Left renal pelvis (tissue), 4 donors: ENCODE results near the gene PLEKHH3. TPM values are rescaled to one million over a fixed set of nuclear protein-coding genes. Genes with fewer than 3 reads are reported as not detected.
"Not testable (repeated sequence)": the region's sequence is repeated elsewhere in the genome, so short reads cannot be mapped to it uniquely, and the experiment has no call there.

Source experiments
- DNase-seq, 4 donors: peaks; one replicate each; pipeline ENCODE4 v3.0.0-alpha.2; 2013; ENCODE audit warnings: low read depth in 4 of 4, low spot score in 3 of 4
- polyA plus RNA-seq, 4 donors: library from polyadenylated mRNA; unstranded; fragments of 120-200 nt; gene quantifications; one replicate each; pipeline ENCODE4 v1.2.1, GENCODE V29; 2013; ENCODE audit not compliant: insufficient read length in 4 of 4

The PLEKHH3 gene
- polyA plus RNA-seq, 4 donors: 12.1 to 22.9 (median 17.7) TPM

DNA sequence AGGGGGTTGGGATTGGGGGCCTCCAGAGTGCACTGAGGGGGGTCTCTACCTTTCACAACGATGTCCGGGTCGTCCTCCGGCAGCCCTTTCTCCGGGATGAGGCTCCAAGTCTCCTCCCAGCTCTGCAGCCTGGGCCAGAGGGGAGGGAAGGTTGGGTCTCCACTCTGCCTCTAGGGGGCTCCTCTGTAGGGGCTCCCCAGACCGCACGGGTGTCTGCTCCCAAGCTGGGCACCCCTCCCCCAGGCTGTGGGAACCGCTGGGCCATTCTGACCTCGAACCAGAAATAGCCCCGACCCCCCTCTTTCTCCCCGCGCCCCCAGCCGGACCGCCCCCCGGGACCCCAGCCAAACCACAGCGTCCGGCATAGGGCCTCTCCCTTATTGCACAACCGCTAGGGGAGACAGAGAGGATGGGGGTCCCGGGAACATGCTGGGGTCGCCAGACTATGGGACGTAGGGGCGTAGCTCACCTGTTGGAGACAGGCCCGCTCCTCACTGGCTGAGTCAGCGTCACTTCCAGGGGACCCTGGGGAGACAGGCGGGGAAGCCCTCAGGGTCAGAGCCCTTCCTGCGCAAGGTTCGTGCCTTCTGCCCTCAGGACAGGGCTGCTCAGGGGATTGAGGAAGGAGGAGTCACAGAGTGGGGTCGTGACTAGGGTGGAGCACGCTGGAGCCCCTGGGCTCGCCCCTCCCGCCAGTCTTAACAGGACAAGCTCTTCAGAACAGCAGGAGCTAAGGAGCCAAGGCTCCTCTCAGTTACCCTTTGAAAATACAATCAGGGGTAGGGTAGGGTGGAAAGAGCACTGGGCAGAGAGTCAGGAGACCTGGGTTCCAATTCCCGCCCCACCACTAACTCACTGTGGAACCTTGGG is 2.7 kb downstream of the PLEKHH3 start:
- DNase-seq: no peak

DNA sequence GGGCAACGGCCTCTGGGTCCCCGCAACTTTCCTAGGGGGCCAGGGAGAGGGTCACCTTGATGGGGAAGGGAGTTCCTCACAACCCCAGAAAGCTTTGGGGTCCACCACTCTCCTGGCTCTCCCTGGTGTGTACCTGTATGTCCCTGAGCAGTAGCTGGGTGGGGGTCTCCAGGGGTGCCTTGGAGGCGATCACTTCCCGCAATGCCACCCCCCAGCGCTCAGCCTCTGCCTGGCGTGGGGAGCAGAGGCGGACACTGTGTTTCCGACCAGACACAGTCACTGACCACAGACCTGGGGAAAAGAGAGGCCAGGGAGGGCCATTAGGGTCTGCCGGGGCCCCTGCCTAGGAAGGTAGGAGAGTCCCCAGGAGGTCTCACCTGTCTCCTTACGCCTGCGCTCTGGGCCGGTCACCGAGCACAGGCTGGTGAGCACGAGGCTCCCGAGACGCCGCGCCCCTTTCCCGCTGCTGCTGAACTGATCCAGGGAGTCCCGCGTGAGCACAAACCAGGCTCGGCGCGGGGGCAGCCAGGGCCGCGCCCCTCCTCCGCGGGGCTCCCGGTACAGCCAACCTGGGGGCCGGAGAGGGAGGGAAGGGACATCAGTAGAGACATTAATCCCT is 3.4 kb downstream of the PLEKHH3 start:
- DNase-seq: no peak

DNA sequence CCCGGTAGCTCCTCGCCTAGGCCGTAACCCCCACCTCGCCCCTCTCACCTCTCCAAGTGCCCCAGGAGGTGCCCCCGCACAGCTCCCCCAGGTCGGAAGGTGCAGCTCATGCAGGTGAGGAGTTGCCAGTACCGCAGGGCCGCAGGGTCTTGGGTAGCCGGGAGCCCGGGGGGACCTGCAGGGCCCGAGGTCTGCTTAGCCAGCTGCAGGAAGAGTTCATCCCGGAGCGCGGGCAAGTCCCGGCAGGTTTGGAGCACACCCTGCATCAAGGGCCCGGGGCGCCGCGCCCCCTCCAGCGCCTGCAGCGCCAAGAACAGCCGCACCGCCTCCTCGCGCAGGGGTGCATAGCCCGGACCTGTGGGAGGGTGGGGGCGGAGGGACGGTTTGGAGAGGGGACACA is 4.8 kb downstream of the PLEKHH3 start:
- DNase-seq: no peak

DNA sequence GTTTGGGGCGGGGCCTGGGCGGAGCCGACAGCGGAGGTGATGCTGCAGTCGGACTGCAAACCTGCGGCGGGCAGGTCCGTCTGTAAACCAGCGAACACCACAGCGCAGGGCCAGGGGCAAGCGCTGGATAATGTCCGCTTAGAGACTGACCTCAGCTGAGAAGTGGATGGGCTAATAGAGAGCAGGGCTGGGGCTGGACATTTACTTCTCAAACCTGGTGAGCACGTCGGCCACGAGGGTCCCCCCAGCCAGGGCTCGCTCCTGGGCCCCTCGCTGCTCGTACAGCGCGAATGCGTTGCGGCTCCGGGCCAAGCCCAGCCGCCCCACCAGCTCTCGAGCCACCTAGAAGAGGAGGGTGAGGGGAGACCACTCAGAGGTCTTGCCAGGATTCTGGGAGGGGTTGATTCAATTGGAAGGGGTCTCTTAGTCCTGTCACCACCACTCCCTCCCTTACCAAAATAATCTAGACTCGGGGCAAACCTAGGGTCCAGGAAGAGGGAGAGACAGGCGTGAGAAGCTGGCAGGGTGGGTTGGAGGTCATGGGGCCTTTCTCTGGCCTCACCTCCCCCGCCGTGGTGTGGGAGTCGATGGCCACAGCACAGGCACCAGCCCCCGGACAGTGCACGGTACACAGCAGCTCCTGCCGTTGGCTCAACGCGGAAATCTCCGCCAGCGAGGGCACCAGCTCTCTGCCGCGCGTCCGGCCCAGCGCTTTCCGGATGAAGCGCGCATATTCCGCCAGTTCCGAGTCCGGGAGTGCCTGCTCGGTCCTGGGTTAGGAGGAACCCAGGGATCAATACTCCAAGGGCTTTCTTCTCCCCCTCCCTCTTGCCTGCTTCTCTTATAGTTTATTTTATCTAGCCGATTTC is 5.8 kb downstream of the PLEKHH3 start:
- no peak for DNase-seq

DNA sequence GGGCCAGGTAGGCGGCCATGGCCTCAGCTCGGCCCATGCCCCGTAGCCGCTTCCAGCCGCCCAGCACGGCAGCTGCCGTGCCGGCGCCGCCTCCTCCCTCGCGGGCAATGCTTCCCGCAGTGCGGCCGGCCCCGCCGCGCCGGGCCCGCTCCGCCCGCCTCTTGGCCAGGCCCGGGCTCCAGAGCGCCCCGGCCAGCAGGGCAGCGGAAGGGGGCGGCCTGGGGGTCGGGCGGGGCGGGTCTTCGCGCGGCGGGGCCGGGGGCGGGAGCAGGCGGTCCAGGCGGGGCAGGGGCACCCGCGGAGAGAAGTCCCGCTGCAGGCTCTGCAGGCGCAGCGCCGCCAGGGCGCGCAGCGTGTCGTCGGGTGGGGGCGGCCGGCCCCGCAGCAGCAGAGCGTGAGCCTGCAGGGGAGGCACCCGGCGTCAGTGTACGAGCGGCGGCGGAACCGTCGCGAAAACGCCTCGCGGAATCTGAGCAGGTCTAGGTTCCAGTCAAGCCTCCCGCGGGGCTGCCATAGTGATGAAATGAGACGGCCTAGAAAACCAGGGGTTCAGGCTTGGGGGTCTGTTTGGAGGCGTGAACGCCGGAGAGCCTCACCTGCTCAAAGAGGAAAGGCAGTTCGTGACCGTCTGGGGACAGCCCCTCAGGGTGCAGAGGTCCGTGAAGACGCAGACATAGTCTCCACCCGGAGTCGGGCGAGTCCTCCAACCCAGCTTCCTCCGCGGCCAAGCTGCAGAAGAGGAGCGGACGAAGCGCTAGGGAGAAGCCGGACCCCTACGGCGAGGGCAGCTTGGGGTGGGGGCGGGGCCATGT is 6.6 kb downstream of the PLEKHH3 start:
- no peak for DNase-seq

DNA sequence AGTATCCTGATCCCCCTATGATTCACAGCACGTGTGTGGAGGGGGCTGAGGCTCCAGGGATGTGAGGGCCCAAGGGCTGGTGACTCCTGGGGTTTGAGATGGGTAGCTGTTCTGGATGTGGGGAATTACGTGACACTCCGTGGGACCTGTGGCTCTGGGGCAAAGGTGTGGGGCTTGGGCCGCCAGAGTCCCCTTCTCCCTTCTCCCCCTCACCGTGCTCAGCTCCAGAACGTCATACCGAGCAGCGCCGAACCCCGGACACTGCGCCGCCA is 7.2 kb downstream of the PLEKHH3 start:
- no peak for DNase-seq

DNA sequence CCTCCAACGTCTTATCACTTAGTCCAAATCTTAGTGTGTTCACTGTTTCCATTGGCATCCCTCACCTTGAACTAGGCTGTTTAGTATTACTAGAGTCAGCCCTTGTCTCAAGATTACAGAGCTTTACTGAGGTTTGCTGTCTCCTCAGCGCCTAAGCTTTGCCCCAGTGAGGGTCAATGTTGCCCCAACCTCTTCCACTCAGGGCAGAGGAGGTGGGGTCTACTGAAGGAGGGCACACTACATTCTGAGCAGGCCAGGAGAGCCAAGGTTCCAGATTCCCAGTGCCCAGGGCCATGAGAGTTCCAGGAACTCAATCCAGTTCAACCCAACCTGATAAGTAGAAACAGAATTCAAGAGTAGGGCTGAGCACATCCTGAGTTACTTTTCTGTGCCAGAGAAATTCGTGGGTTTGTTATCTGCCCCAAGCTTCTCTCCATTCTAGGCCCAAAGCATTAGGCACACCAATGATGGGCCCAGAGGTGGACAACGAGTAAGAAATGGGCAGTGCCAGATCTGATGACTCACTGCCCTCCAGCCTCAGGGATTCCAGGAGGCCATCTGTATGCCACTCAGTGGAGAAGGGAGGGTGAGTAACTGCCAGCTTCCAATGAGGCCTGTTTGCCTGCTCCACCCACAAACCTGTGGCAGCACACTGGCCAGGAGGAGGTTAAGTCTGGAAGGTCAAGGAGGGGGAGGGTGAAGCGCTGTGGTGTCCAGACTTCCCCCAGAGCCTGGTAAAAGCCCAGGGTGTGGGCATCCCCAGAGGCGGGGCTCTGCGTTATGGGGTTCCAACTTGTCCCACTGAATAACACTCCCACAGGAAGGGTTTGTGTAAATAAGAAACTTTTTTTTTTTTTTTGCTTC is 9.5 kb downstream of the PLEKHH3 start:
- no peak for DNase-seq

DNA sequence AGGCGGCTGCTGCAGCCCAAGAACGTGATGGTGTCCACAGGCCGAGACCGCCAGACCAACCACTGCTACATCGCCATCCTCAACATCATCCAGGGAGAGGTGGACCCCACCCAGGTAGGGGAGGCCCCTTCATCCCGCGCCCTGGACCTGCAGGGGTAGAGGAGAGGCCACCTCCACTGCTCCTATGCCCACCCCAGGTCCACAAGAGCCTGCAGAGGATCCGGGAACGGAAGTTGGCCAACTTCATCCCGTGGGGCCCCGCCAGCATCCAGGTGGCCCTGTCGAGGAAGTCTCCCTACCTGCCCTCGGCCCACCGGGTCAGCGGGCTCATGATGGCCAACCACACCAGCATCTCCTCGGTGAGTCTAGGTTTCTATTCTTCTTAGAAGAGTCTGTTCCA is 10.7 kb downstream of the PLEKHH3 start:
- DNase-seq: not testable (repeated sequence)

DNA sequence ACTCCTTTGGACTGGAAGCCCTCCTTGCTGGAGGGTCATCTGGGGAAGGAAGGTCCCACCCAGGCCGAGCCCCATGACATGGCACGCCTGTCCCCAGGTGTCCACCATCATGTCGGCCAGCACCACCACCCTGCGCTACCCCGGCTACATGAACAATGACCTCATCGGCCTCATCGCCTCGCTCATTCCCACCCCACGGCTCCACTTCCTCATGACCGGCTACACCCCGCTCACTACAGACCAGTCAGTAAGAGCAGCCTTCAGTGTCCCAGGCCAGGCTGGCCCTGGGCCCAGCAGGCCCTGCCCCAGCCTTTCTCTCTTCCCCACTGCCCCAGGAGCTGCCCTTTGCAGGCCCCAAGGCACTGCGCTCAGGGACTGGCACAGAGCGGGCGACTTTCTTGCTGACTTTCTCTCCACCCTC is 11.2 kb downstream of the PLEKHH3 start:
- DNase-seq: no peak

DNA sequence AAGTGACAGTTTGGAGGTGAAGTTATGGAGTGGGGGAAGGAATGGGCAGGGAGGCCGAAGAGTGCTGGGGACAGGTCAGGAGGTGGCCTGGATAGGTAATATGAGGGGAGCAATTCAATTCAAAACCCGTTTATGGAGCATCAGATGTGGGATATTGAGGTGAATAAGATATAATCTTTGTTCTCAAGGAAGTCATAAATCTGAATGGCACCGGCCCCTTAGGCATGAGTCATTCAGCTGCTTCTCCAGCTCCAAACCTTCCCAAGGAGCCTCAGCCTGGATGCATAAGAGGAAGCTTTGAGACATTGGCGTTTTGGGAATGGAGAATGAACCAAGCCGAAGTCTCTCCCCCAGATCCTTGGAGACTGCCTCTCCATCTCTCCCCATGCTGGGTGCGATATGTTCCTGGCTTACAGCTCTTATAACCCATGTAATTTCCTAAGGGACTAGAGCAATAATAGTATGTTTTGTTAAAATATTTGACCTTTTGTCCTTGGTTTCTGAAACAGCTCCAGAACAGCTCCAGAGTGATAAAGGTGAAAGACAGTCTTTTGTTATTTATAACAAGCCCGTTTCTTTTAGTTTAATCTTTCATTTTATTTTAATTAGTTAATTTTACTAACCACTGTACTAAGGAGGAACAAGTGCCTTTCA is 16.0 kb downstream of the PLEKHH3 start:
- no peak for DNase-seq

DNA sequence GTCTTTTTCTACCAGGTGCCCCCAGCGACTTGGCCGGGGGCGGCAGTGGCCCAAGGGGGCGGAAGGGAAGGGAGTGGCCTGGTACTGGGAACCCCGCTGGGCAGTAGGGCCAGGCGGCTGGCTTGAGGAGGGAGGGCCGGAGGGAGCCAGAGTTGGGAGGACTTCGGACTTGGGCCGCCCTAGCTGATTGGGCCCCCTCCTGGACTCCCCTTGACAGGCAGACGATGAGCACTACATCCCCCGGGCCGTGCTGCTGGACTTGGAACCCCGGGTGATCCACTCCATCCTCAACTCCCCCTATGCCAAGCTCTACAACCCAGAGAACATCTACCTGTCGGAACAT is 16.9 kb downstream of the PLEKHH3 start:
- not testable (repeated sequence) for DNase-seq

DNA sequence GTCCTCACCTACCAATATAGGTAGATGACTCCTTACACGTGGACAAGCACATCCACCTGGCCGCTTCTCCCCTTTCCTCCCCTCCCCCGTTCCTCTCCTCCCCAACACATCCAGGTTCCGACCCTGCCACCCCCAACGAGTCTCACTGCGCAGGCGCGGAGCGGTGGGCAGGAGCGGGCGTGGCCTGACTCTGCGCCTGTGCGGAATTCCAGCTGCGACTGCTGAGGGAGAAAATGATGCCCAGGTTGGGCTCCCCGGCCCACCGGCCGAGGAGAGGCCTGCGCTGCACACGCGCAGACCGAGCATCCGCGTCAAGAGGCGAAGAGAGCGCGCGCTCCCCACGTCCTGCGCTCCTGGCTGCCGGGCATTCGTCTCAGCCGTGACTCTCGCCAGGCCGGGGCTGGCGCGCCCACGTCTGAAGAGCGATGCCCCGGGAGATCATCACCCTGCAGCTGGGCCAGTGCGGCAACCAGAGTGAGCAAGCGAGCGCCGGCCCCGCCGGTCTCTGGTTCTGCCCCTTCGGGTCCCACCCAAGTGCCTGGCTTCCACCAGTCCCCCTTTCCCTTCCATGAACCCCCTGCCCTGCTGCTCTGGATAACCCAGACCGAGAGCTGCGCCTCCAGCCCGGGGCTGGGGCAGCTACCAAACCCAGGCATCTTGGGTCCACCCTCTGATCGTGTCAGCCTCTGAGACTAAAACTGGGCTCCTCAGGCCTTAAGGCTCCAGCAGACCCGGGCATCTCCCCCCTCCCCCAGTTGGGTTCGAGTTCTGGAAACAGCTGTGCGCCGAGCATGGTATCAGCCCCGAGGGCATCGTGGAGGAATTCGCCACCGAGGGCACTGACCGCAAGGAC is 17.5 kb downstream of the PLEKHH3 start, which contains the start of gene TUBG2:
TSS of gene TUBG2 (plus strand) at position 206 of the 853 bp plus-strand sequence. CDS start at position 426, 220 bp downstream.
- peak in 3 of 4 donors; percentile 82 to 86 (median 86) for DNase-seq

DNA sequence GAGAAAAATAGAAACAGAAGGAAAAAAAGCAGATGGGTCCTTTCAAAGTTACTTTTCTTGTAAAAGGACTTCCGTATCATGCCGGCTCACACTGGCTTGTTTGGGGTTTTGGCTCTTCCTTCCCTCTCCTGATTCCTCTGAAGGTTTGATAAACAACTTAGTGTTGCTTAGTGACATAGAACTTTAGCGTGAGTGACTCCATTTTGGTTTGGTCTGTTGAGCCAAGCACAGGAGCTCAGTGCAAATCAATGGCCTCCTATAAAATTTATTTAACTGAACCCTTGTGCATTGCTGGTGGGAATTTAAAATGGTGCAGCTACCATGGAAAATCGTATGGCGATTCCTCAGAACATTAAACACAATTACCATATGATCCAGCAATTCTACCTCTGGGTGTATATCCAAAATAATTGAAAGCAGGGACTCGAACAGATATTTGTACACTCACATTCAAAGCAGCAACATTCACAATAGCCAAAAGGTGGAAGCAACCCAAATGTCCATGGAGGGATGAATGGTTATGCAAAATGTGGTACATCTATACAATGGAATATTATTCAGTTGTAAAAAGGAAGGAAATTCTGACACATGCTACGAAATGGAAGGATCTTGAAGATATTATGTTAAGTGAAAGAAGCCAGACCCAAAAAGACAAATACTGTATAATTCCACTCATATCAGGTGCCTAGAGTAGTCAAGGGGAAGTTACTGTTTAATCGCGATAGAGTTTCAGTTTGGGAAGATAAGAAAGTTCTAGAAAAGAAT is 18.8 kb downstream of the PLEKHH3 start:
- no peak for DNase-seq

DNA sequence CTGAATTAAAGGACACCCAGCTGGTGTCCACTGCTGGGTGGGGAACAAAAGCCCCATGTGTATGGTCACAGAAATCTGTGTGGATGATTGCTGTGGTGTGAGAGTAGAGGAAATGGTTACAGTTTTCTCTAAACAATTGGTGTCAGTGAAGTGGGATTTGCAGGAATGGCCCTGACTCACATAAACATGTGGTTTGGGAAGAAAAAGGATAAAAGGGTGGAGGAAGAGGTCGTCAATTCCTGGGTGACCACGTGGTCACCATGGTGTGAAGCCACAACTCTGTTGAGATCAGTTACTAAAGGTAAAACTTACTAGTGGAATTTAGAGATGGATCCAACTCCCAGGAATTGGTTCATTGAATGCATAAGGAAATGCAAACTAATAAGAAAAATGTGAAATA is 21.3 kb downstream of the PLEKHH3 start:
- DNase-seq: no peak

DNA sequence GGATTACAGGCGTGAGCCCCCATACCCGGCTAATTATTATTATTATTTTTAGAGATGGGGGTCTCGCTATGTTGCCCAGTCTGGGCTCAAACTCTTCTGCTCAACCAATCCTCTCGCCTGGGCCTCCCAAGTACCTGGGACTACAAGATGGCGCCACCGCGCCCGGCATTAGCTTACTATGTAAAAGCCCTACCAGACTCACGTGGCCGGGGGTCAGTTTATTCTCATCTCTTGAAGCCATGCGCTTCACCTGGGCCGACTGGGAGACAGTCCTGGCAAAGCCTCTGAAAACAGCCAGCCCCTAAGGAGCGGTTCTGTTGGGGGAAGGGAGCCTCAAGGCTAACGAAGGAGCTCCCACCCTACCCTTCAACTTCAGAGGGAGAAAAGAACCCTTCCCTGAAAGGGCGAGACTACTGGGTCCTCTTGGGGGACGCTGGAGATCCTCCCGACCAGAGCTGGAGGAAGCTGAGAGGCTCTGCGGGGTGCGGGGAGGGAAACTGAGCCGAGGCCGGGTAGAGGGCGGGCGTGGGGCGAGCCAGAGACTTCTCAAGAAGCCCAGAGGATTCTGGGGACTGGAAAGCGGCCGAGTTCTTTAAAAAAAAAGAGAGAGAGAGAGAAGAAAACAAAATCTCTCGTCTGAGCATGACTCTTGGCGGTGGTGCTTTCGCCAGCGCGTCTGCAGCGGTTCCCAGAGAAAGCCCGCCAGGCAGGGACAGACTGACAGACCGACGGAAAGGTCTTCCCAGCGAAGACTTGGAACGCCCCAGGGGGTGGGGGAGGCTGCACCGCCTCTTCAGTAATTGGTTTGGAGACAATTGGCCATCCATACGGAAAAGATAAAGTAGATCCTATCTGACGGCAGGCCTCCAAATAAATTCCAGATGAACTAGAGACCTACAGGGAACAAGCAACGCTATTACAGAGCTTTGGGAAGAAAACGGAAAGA is 23.3 kb downstream of the PLEKHH3 start:
- DNase-seq: no peak

DNA sequence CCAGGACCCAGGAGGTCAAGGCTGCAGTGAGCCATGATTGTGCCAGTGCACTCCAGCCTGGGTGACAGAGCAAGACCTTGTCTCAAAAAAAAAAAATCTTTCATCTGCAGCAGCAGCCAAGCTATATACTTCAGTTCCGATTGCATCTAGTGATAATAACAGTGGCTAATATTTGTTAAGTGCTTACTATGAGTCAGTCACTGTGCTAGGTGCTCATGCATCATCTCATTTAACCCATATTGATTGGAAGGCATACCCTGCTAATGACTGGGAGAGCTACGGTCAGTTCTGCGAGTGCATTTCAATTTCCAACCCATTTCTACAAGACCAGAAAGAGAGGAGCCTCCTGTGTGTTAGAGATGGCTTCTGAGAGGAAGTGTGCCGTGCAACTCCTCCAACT is 25.4 kb downstream of the PLEKHH3 start:
- no peak for DNase-seq
